Activated T-cell treated with anti-CD3 and anti-CD28 coated beads, Interleukin-2, amount 50 U/mL, for 4 hours (primary cell): Measurements from ENCODE around the gene IFIT2. TPM values are rescaled to one million over a fixed set of nuclear protein-coding genes. Genes with fewer than 3 reads are reported as not detected.
A peak's percentile ranks its signal among the peaks of the same experiment; 100 is the strongest.
"Not testable (repeated sequence)": the region's sequence is repeated elsewhere in the genome, so short reads cannot be mapped to it uniquely, and the experiment has no call there.

Experiments used
- ATAC-seq, 2 donors: fragments of 200-7000 bp; cut with Tn5 transposase; one replicate each; pipeline ENCODE4 v1.10.0; 2021
- DNase-seq: peaks from one replicate; pipeline ENCODE4 v3.0.0-alpha.2; 2020
- H3K27me3 Mint-ChIP-seq: one replicate; pipeline ENCODE4 v1.8.0; 2021; ENCODE audit warnings: low read depth, mixed read lengths
- H3K36me3 Mint-ChIP-seq: one replicate; pipeline ENCODE4 v1.8.0; 2022; ENCODE audit warnings: mixed read lengths; ENCODE audit not compliant: insufficient read depth
- H3K4me1 Mint-ChIP-seq: one replicate; pipeline ENCODE4 v1.8.0; 2021; ENCODE audit warnings: low read depth, mixed read lengths
- H3K4me3 Mint-ChIP-seq: one replicate; pipeline ENCODE4 v1.8.0; 2021; ENCODE audit warnings: mild to moderate bottlenecking, moderate library complexity, mixed read lengths
- H3K9me3 Mint-ChIP-seq: one replicate; pipeline ENCODE4 v1.8.0; 2021; ENCODE audit warnings: mixed read lengths
- total RNA-seq, 3 donors: library from RNA; stranded (reverse); gene quantifications; one replicate each; pipeline ENCODE4 v1.2.1, GENCODE V29; 2021

Gene IFIT2
- total RNA-seq, 3 donors from 2014 or later, result 0.87 to 1.7 (median 1.5) TPM

DNA sequence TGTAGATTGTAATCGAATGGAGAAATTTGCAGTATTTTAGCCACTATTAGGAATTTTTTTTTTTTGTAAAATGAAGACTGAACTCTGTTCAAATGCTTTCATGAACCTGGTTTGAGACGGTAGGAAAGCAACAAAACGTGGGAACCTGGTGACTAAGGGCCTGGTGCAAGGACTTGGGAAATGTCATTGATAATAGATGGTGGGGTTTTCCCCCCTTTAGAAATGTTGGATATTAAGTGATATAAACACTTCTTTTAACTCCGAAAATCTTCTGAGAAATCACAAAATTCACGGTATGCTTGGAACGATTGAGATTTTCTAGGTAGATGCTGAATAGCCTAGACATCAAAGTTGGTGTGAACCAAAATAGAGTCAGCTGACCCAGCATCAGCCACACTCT lies 6.4 kb downstream of the IFIT2 start:
- DNase-seq (no peak), ATAC-seq (no peak)
- no peaks in the 10 kb centered on the region for H3K27me3 Mint-ChIP-seq
- H3K36me3 Mint-ChIP-seq, result peaks cover 35% of the 10 kb centered on the region
- no peak overlapping the region for H3K4me3 Mint-ChIP-seq
- peaks cover 7% of the 10 kb centered on the region for H3K9me3 Mint-ChIP-seq
- peaks cover 18% of the 10 kb centered on the region for H3K4me1 Mint-ChIP-seq

DNA sequence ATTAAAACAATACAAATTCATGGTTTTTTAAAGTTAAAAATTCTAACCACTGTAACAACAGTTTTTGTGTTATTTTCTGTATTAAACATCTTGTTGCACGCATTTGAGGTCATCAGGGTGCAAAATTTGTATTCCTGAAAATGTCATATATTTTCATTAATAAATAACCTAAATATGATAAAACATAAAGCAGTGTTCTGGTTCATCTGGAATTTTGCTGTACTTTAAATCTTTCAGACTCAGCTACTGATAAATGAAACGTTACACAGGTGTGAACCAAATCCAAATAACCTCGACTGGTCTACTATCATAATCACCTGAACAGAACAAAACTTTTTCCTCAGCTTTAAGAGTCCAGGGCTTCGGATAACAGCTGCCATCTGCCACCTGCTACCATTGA lies 6.9 kb downstream of the IFIT2 start:
- no peak for ATAC-seq
- Mint-ChIP-seq H3K9me3 (peaks cover 7% of the 10 kb centered on the region), H3K27me3 (no peaks in the 10 kb centered on the region), H3K36me3 (peaks cover 35% of the 10 kb centered on the region), H3K4me1 (peaks cover 14% of the 10 kb centered on the region), H3K4me3 (no peak overlapping the region)
- DNase-seq, result no peak

DNA sequence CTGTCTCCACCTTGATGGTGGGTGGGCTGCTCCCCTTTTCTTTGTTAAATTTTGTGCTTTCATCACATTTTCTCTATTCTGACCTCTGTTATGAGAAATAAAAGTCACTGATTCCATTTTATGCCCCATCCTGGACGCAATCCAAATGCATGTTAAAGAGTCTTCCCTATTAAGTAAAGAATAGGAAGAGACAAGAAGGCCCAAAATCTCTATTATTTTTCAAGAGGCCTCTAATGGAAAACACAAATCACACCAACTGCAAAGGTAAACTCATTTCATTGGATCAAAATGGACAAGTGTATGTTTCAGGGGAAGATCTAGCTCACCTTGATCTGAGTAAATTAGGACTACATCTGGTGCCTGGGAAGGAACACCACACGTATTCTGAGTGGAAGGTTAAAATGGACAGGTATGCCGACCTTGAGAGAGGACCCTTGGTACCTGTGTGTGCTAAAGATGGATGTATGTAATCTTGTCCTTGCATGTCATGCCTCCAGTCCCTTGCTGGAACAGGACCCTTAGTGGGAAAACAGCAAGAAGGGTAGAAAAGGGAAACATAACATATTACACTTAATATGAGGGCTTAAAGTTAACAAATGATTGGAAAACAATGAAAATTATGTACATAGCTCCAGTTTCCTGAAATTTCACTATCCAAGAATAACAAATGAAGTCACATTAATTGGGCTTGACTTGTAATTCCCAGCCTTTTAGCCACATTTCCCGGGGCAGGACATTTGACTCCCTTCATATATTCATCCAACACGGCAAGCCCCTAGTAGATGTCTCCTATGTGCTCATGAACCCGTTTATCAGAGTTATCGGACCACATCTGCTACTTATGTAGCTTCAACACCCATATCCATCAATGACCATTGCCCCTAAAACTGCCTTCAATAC lies 7.6 kb downstream of the IFIT2 start:
- no peaks in the 10 kb centered on the region for H3K27me3 Mint-ChIP-seq
- ATAC-seq, result no peak

DNA sequence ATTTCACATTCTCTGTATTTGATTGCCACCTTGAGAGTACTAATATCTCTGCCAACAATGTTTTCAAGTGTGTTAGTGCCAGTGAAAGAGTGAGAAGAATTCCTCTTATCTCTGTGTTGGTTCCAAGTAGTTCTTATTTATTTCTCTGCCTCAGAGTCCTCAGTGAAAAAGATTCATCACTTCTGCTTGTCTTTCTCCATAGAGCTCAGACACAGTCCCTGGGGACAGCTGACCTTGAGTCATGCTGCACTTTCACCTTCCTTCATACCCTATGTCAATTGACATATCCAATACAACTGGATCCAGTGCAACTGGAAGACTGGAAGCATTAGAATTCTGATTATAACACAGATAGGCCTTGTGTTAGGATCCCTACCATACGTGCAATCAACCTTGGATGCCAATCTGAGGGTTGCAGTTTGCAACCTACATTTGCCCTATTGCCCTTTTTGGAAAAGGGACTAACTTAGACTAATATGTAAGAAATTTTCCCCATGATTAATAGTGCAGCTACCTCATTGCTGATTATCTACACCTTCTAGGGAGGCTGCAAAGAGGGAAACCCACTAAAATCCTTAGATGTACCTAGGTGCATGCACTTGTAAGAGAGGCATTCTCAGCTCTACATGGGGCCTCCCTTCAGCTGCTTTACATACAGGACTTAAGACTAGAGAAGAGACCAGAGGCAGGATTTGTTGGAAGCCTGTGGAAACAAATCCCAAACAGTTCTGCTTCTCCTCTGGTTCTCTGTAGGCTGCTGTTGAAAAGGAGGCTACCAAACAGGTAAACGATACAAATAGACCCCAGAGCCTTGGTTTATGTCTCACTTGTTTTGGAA lies 8.4 kb downstream of the IFIT2 start:
- Mint-ChIP-seq H3K9me3 (peaks cover 7% of the 10 kb centered on the region), H3K27me3 (no peaks in the 10 kb centered on the region), H3K4me1 (peaks cover 3% of the 10 kb centered on the region), H3K4me3 (no peak overlapping the region), H3K36me3 (peaks cover 32% of the 10 kb centered on the region)
- no peak for DNase-seq
- ATAC-seq, result no peak

More for the DNA sequence above, 7.6 kb downstream of the IFIT2 start:
- DNase-seq, result no peak
- H3K9me3 Mint-ChIP-seq, result peaks cover 7% of the 10 kb centered on the region
- H3K4me1 Mint-ChIP-seq, result peaks cover 7% of the 10 kb centered on the region
- H3K4me3 Mint-ChIP-seq, result no peak overlapping the region
- H3K36me3 Mint-ChIP-seq, result peaks cover 35% of the 10 kb centered on the region

DNA sequence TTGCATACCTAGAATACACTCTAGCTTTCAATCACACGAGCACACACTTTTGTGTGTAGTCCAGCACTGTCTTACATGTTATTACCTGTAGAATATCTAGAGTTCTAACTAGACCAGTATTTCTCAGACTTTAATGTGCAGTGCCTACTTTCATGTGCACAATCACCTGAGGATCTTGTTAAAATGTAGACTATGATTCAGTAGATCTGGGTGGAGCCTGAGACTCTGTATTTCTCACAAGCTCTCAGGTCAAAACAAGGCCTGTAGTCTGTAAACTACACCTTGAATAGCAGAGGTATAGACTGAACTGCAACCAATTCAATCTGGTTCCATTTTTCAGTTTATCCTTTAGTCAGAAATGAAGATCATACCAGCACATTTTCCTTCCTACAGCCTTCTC lies 11.1 kb downstream of the IFIT2 start:
- Mint-ChIP-seq H3K4me1 (peaks cover under 1% of the 10 kb centered on the region), H3K36me3 (peaks cover 10% of the 10 kb centered on the region), H3K9me3 (peaks cover 11% of the 10 kb centered on the region), H3K27me3 (peaks cover 3% of the 10 kb centered on the region), H3K4me3 (no peak overlapping the region)
- DNase-seq (no peak), ATAC-seq (peak; percentile 21 to 53)

DNA sequence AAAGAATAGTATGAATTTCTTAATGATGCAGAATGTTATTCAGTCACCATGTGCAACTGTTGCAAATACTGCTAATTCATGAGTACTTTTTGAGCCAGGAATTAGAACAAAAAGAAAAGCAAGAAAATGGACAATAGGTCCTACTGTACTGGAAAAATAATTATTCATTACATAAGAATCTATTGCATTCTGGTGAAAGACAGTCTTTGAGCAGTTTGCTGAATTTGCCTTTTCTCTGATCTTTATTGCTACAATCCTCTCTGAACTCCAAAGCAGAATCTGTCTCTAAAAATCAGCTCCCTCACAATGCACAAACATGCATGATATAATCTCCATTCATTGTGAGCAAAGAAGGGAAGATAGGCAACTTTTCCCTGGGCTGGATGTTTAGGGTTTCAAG lies 12.8 kb downstream of the IFIT2 start:
- H3K27me3 Mint-ChIP-seq, result peaks cover 7% of the 10 kb centered on the region
- ATAC-seq, result no peak
- peaks cover 6% of the 10 kb centered on the region for H3K9me3 Mint-ChIP-seq
- H3K4me3 Mint-ChIP-seq, result no peak overlapping the region
- no peaks in the 10 kb centered on the region for H3K36me3 Mint-ChIP-seq
- H3K4me1 Mint-ChIP-seq, result no peaks in the 10 kb centered on the region
- no peak for DNase-seq

DNA sequence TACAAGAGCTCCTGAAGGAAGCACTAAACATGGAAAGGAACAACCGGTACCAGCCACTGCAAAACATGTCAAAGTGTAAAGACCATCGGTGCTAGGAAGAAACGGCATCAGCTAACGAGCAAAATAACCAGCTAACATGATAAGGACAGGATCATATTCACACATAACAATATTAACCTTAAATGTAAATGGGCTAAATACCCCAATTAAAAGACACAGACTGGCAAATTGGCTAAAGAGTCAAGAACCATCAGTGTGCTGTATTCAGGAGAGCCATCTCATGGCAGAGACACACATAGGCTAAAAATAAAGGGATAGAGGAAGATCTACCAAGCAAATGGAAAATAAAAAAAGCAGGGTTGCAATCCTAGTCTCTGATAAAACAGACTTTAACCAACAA lies 16.2 kb downstream of the IFIT2 start:
- H3K4me3 Mint-ChIP-seq, H3K36me3 Mint-ChIP-seq, H3K9me3 Mint-ChIP-seq, H3K4me1 Mint-ChIP-seq, ATAC-seq, DNase-seq, H3K27me3 Mint-ChIP-seq: not testable (repeated sequence)

DNA sequence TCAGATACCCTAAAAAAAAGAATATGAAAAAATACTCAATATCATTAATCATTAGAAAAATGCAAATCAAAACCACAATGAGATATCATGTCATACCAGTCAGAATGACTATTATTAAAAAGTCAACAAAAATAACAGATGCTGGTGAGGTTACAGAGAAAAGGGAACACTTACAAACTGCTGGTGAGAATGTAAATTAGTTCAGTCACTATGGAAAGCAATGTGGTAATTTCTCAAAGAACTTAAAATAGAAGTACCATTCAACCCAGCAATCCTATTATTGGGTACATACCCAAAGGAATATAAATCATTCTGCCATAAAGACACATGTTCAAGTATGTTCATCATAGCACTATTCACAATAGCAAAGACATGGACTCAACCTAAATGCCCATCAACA lies 23.2 kb downstream of the IFIT2 start:
- not testable (repeated sequence) for H3K27me3 Mint-ChIP-seq, DNase-seq, H3K4me3 Mint-ChIP-seq, H3K9me3 Mint-ChIP-seq, ATAC-seq, H3K36me3 Mint-ChIP-seq
- H3K4me1 Mint-ChIP-seq, result peaks cover 31% of the 10 kb centered on the region

DNA sequence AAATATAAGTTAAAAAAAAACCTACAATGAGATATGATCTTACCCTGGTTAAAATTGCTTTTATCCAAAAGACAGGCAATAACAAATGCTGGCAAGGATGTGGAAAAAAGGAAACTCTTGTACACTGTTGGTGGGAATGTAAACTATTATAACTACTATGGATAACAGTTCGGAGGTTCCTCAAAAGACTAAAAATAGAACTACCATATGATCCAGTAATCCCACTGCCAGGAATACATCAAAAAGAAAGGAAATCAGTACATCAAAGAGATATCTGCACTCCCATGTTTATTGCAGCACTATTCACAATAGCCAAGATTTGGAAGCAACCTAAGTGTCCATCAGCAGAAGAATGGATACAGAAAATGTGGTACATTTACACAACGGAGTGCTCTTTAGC lies 24.0 kb downstream of the IFIT2 start:
- H3K4me3 Mint-ChIP-seq, H3K36me3 Mint-ChIP-seq, H3K9me3 Mint-ChIP-seq, H3K27me3 Mint-ChIP-seq, ATAC-seq, DNase-seq: not testable (repeated sequence)
- peaks cover 39% of the 10 kb centered on the region for H3K4me1 Mint-ChIP-seq

DNA sequence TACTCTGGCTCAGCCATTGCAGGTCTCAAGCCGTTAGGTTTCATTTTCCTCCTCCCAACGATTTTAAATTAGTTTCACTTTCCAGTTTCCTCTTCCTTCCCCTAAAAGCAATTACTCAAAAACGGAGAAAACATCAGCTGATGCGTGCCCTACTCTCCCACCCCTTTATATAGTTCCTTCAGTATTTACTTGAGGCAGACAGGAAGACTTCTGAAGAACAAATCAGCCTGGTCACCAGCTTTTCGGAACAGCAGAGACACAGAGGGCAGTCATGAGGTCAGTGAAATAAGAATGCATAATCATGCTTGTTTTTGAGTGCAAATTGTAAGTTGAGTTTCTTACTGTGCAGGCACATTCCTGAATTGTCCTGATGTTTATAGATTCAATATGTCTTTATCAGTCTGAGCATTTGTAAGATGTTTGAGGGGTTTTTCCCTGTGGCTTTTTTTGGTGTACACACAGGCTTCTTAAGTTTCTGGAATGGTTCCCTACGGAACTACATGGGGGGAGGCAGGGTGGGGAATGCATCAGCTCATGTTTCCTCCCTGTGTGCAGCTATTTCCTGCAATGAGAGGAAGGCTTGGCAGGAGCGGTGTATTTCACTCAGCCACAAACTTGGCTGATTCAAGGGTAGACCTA lies 26.1 kb downstream of the IFIT2 start, which contains the start of gene IFIT3:
Gene IFIT3 (plus strand): TSS at position 195 of the 639 bp plus-strand sequence. CDS start 77 bp downstream, at position 272.
- Mint-ChIP-seq H3K36me3 (no peaks in the 10 kb centered on the region), H3K4me1 (peaks cover 59% of the 10 kb centered on the region), H3K4me3 (peak within 1 kb of the TSS; percentile 87), H3K27me3 (no peaks in the 10 kb centered on the region), H3K9me3 (no peaks in the 10 kb centered on the region)
- ATAC-seq (peak in 1 of 2 donors; percentile 25), DNase-seq (no peak)

DNA sequence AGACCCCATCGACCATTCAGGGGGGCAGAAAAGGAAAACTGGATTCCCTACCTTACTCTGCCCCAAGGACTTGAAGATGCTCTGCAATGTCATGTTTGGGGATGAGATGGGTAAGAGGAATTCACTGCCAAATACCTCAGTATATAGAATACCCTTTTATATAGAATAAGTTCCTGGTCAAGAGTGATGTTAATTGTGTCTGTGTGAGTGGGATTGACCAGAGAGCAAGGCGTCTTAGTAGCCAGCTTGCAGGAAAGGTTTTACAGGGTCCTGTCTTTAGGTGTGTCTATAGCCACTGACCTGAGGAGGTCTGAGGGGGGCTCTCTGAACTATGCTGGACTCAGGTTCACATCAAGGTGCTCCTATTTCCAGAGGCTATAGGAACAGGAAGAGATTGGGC lies 27.3 kb downstream of the IFIT2 start:
- H3K27me3 Mint-ChIP-seq, result no peaks in the 10 kb centered on the region
- ATAC-seq (no peak), DNase-seq (no peak)
- peaks cover 71% of the 10 kb centered on the region for H3K4me1 Mint-ChIP-seq
- no peaks in the 10 kb centered on the region for H3K9me3 Mint-ChIP-seq
- H3K36me3 Mint-ChIP-seq, result no peaks in the 10 kb centered on the region
- peak overlapping the region; percentile 87 for H3K4me3 Mint-ChIP-seq

DNA sequence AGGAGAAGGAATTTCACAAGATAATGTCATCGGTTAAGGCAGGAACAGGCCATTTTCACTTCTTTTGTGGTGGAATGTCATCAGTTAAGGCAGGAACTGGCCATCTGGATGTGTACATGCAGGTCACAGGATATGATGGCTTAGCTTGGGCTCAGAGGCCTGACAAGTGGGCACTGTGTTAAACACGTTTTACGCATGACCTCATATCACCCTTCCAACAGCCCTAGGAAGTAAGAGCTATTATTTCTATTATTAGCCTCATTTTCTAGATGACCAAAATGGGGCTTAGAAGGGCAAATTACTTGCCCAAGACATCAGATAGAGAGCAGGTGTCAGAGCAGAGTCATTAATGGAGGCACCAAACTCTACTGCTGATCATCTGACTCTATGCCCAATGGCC lies 28.2 kb downstream of the IFIT2 start:
- not testable (repeated sequence) for ATAC-seq, H3K36me3 Mint-ChIP-seq, H3K9me3 Mint-ChIP-seq, DNase-seq, H3K27me3 Mint-ChIP-seq
- H3K4me3 Mint-ChIP-seq, result peak overlapping the region; percentile 45
- H3K4me1 Mint-ChIP-seq, result peaks cover 78% of the 10 kb centered on the region

DNA sequence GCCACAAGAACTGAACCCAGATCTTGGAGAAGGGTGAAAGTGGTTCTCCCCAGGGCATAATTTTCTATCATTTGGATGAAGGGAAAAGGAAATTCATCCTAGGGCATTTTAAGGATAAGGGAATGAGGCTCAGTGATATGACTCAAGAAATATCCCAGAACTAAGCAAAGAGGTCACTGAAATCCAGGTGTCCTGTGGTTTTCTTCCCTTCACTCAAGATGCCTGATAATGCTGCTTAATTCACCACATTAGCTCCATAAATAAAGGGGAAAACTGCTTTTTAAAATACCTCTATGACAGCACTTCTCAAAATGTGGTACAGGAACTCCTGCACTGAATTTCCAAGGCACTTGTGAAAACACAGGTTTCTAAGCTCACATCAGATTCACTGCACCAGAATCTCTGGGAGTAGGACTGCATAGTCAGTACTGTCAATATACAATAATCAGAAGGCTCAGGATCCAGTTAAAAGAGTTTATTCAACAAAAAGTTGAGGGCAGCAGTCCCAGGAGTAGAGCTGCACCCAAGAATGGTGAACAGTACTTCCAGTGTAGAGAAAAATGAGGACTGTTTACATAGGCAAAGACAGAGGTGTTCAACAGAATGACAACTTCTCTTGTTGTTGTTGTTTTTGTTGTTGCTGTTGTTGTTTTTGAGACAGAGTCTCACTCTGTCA lies 28.8 kb downstream of the IFIT2 start:
- ATAC-seq, result no peak
- Mint-ChIP-seq H3K4me1 (peaks cover 85% of the 10 kb centered on the region), H3K27me3 (no peaks in the 10 kb centered on the region), H3K36me3 (no peaks in the 10 kb centered on the region), H3K4me3 (peak overlapping the region; percentile 45), H3K9me3 (no peaks in the 10 kb centered on the region)
- DNase-seq, result no peak
